SU-DHL-6 (cell line): ENCODE results near the gene PDGFB.

Experiments
- H2AFZ ChIP-seq: fragments of 200-600 bp; sonication (generic); 2 replicates; pipeline ENCODE4 v1.6.1; 2014; ENCODE audit warnings: low read depth, mild to moderate bottlenecking, moderate library complexity, mixed read lengths, antibody characterized with exemption, low read length; ENCODE audit not compliant: severe bottlenecking
- H3F3A ChIP-seq: fragments of 200-600 bp; shearing (Covaris generic); 2 replicates; pipeline ENCODE4 v1.6.0; 2016; ENCODE audit warnings: antibody characterized with exemption, mild to moderate bottlenecking; ENCODE audit not compliant: insufficient read depth
- H3K27ac ChIP-seq: fragments of 200-600 bp; sonication (generic); 2 replicates; pipeline ENCODE4 v1.5.1; 2016; ENCODE audit warnings: low read depth, mild to moderate bottlenecking, low read length, moderate library complexity, mixed read lengths
- H3K27me3 ChIP-seq: fragments of 200-600 bp; sonication (generic), shearing (Covaris generic); 2 replicates; pipeline ENCODE4 v1.6.0; 2014; ENCODE audit warnings: mild to moderate bottlenecking, low read length
- H3K36me3 ChIP-seq: fragments of 200-600 bp; sonication (generic); 2 replicates; pipeline ENCODE4 v1.6.1; 2014; ENCODE audit warnings: mild to moderate bottlenecking, low read length, mixed read lengths
- H3K4me2 ChIP-seq: fragments of 300-600, 200-600 bp; shearing (Covaris generic), sonication (generic); 2 replicates; pipeline ENCODE4 v1.6.0; 2014; ENCODE audit warnings: low read length, low read depth, mild to moderate bottlenecking; ENCODE audit not compliant: poor library complexity, severe bottlenecking
- H3K4me3 ChIP-seq: fragments of 200-600 bp; sonication (generic); 2 replicates; pipeline ENCODE4 v1.5.1; 2014; ENCODE audit warnings: antibody characterized with exemption, low read length, mild to moderate bottlenecking, mixed read lengths; ENCODE audit not compliant: insufficient read depth, poor library complexity, severe bottlenecking
- H3K79me2 ChIP-seq: fragments of 200-600 bp; sonication (generic); 2 replicates; pipeline ENCODE4 v1.6.1; 2014; ENCODE audit warnings: mild to moderate bottlenecking, low read length, moderate library complexity; ENCODE audit not compliant: insufficient read depth
- H3K9ac ChIP-seq: fragments of 200-600 bp; sonication (generic); 2 replicates; pipeline ENCODE4 v1.7.0; 2014; ENCODE audit warnings: mild to moderate bottlenecking, low read length
- H3K9me2 ChIP-seq: fragments of 200-600 bp; sonication (generic); replicated peaks from 2 replicates; pipeline ENCODE4 v1.6.1; 2014; ENCODE audit warnings: low read length; ENCODE audit not compliant: insufficient read depth
- H3K9me3 ChIP-seq: fragments of 200-600 bp; sonication (generic); 2 replicates; pipeline ENCODE4 v1.6.1; 2014; ENCODE audit warnings: low read length, mixed read lengths; ENCODE audit not compliant: insufficient read depth
- H4K20me1 ChIP-seq: fragments of 200-600 bp; sonication (generic); 2 replicates; pipeline ENCODE4 v1.6.1; 2014; ENCODE audit warnings: low read depth, mild to moderate bottlenecking, antibody characterized with exemption, low read length, moderate library complexity, mixed read lengths
- CTCF ChIP-seq: fragments of 200-600 bp; sonication (generic); IDR thresholded peaks from one replicate; pipeline ENCODE4 v1.5.1; 2017; ENCODE audit warnings: antibody characterized with exemption, mild to moderate bottlenecking, low read length, moderate library complexity; ENCODE audit not compliant: insufficient read depth, poor library complexity, severe bottlenecking
- EZH2phosphoT487 ChIP-seq: fragments of 200-600 bp; sonication (generic), shearing (Covaris generic); conservative IDR thresholded peaks from 2 replicates; pipeline ENCODE4 v1.6.1; 2018; ENCODE audit warnings: mild to moderate bottlenecking, antibody characterized with exemption, low read length, moderate library complexity, mixed read lengths

Gene PDGFB

GRCh38 chr22:39216143-39216490 is 28.7 kb downstream of the PDGFB start:
- Histone ChIP-seq H3K9ac (no peak overlapping the region), H3K9me3 (no peaks in the 10 kb centered on the region), H3F3A (no peaks in the 10 kb centered on the region), H3K4me3 (no peak overlapping the region), H3K4me2 (no peak overlapping the region), H4K20me1 (no peaks in the 10 kb centered on the region), H3K27me3 (no peaks in the 10 kb centered on the region), H3K36me3 (no peaks in the 10 kb centered on the region), H3K27ac (no peak overlapping the region), H2AFZ (no peak overlapping the region), H3K79me2 (no peaks in the 10 kb centered on the region), H3K9me2 (no peaks in the 10 kb centered on the region)
- no peak for TF ChIP-seq CTCF
- TF ChIP-seq EZH2phosphoT487: no peak

- Histone ChIP-seq H2AFZ (no peak overlapping the region), H3K9me3 (no peaks in the 10 kb centered on the region), H3K79me2 (no peaks in the 10 kb centered on the region), H4K20me1 (no peaks in the 10 kb centered on the region), H3F3A (no peaks in the 10 kb centered on the region), H3K36me3 (no peaks in the 10 kb centered on the region), H3K4me3 (no peak overlapping the region), H3K4me2 (no peak overlapping the region), H3K9me2 (no peaks in the 10 kb centered on the region), H3K27ac (no peak overlapping the region), H3K27me3 (no peaks in the 10 kb centered on the region), H3K9ac (no peak overlapping the region)
- TF ChIP-seq EZH2phosphoT487: no peak
- no peak for TF ChIP-seq CTCF
These were observed 29.2 kb downstream of the PDGFB start for GRCh38 chr22:39215426-39216142.

GRCh38 chr22:39215070-39215396 is 29.7 kb downstream of the PDGFB start:
- Histone ChIP-seq H3K9me3 (no peaks in the 10 kb centered on the region), H2AFZ (no peak overlapping the region), H3K4me2 (no peak overlapping the region), H3K27me3 (no peaks in the 10 kb centered on the region), H3K79me2 (no peaks in the 10 kb centered on the region), H3K27ac (no peak overlapping the region), H3K4me3 (no peak overlapping the region), H4K20me1 (no peaks in the 10 kb centered on the region), H3K9me2 (no peaks in the 10 kb centered on the region), H3F3A (no peaks in the 10 kb centered on the region), H3K36me3 (no peaks in the 10 kb centered on the region), H3K9ac (no peak overlapping the region)
- no peak for TF ChIP-seq EZH2phosphoT487
- TF ChIP-seq CTCF: no peak
